HCT116 (cell line): ENCODE measurements around the gene TRAK1. TPM values are rescaled to one million over a fixed set of nuclear protein-coding genes. Genes with fewer than 3 reads are reported as not detected.

Source experiments
- ATAC-seq: fragments of 200-7000 bp; cut with Tn5 transposase; 2 replicates; pipeline ENCODE4 v1.9.1; 2020; ENCODE audit warnings: mild to moderate bottlenecking, moderate library complexity
- BruUV-seq: library from RNA; stranded (reverse); fragments of 400-500 nt; replicated peaks from 2 replicates; lab custom pipeline; 2021; lab: Mats Ljungman, UMichigan
- CTCF ChIA-PET: fragments of 300-600 bp; sonication (Branson Sonifier 250); formaldehyde crosslinking; loops from one replicate; lab custom pipeline; 2021; ENCODE audit warnings: antibody characterized with exemption; lab: Charles Lee
- POLR2A ChIA-PET: fragments of 300-600, 350-600 bp; sonication (Branson Sonifier 250); formaldehyde crosslinking; loops from one replicate; lab custom pipeline; 2021; ENCODE audit warnings: antibody characterized with exemption; lab: Charles Lee
- RAD21 ChIA-PET, 2 experiments: fragments of 300-600 bp; sonication (Branson Sonifier 250); formaldehyde crosslinking; loops; one replicate each; lab custom pipeline; 2023; ENCODE audit warnings: low total read pairs in 2 of 2; ENCODE audit not compliant: uncharacterized antibody in 2 of 2, unreplicated experiment in 2 of 2, low non-redundant PET in 1 of 2; lab: Charles Lee
- DNase-seq: peaks from one replicate; pipeline ENCODE4 v3.0.0-alpha.2; 2010; ENCODE audit warnings: low read depth, low spot score
- H2AFZ ChIP-seq: fragments of 200-600 bp; shearing (Covaris generic), sonication (generic); 2 replicates; pipeline ENCODE4 v1.6.1; 2017; ENCODE audit warnings: low read depth, mixed run types, mixed read lengths, antibody characterized with exemption, low read length; ENCODE audit not compliant: poor library complexity, severe bottlenecking
- H3K27ac ChIP-seq: 2 replicates; pipeline ENCODE4 v1.5.1; 2012; ENCODE audit warnings: low read depth, low read length
- H3K27me3 ChIP-seq: fragments of 200-600 bp; sonication (generic); 2 replicates; pipeline ENCODE4 v1.6.1; 2016; ENCODE audit warnings: mixed run types, low read length, mixed read lengths; ENCODE audit not compliant: insufficient read depth
- H3K36me3 ChIP-seq, 2 experiments: fragments of 200-500 bp in 1 of 2; fragments of 200-600 bp in 1 of 2; sonication (Bioruptor generic) in 1 of 2; sonication (generic) in 1 of 2; 2 replicates each; pipeline versions ENCODE4 v1.5.1 to v1.6.1; 2014 to 2016; ENCODE audit warnings: low read length in 2 of 2, inconsistent platforms in 1 of 2, mixed read lengths in 1 of 2, mixed run types in 1 of 2; ENCODE audit not compliant: insufficient read depth in 2 of 2, control insufficient read depth in 1 of 2
- H3K4me1 ChIP-seq, 2 experiments: fragments of 200-600 bp in 1 of 2; sonication (generic) in 1 of 2; 2 replicates each; pipeline versions ENCODE4 v1.5.1 to v1.6.1; 2012 to 2017; ENCODE audit warnings: low read length in 2 of 2, inconsistent platforms in 1 of 2, mild to moderate bottlenecking in 1 of 2, mixed read lengths in 1 of 2, mixed run types in 1 of 2, moderate library complexity in 1 of 2; ENCODE audit not compliant: insufficient read depth in 2 of 2, control insufficient read depth in 1 of 2
- H3K4me2 ChIP-seq: fragments of 200-600 bp; sonication (generic); 2 replicates; pipeline ENCODE4 v1.6.1; 2017; ENCODE audit warnings: mixed run types, low read length, mixed read lengths
- H3K4me3 ChIP-seq, 2 experiments: fragments of 200-600 bp in 1 of 2; sonication (generic) in 1 of 2; replicated peaks in 1 of 2; 2 replicates each; pipeline ENCODE4 v1.5.1; 2011 to 2016; ENCODE audit warnings: low read length in 2 of 2, control low read depth in 1 of 2, low read depth in 1 of 2, mild to moderate bottlenecking in 1 of 2, mixed read lengths in 1 of 2, mixed run types in 1 of 2
- H3K79me2 ChIP-seq: fragments of 200-600 bp; sonication (generic); 2 replicates; pipeline ENCODE4 v1.6.1; 2017; ENCODE audit warnings: mild to moderate bottlenecking, mixed run types, low read length, moderate library complexity, mixed read lengths; ENCODE audit not compliant: insufficient read depth
- H3K9ac ChIP-seq: fragments of 200-600 bp; sonication (generic); 2 replicates; pipeline ENCODE4 v1.6.1; 2016; ENCODE audit warnings: low read length, mixed read lengths
- H3K9me2 ChIP-seq: fragments of 200-600 bp; sonication (generic), shearing (Covaris generic); 2 replicates; pipeline ENCODE4 v1.6.1; 2017; ENCODE audit warnings: mixed run types, mild to moderate bottlenecking, moderate library complexity; ENCODE audit not compliant: insufficient read depth
- H3K9me3 ChIP-seq, 2 experiments: fragments of 200-500 bp in 1 of 2; fragments of 200-600 bp in 1 of 2; sonication (Bioruptor generic) in 1 of 2; sonication (generic) in 1 of 2; 2 replicates each; pipeline ENCODE4 v1.6.1; 2014 to 2017; ENCODE audit warnings: low read length in 2 of 2, mixed read lengths in 2 of 2, inconsistent platforms in 1 of 2, low read depth in 1 of 2, mild to moderate bottlenecking in 1 of 2, mixed run types in 1 of 2, moderate library complexity in 1 of 2; ENCODE audit not compliant: control insufficient read depth in 1 of 2, insufficient read depth in 1 of 2
- H4K20me1 ChIP-seq: fragments of 200-600 bp; sonication (generic), shearing (Covaris generic); 2 replicates; pipeline ENCODE4 v1.6.1; 2017; ENCODE audit warnings: mixed run types, mild to moderate bottlenecking, moderate library complexity; ENCODE audit not compliant: insufficient read depth
- CBX3 ChIP-seq: IDR thresholded peaks from 2 replicates; pipeline ENCODE4 v1.6.1; 2012; ENCODE audit warnings: low read depth
- FOSL1 ChIP-seq: IDR thresholded peaks from 2 replicates; pipeline ENCODE4 v1.6.1; 2012; ENCODE audit warnings: low read depth
- JUND ChIP-seq: IDR thresholded peaks from 2 replicates; pipeline ENCODE4 v1.6.1; 2012
- RAD21 ChIP-seq: IDR thresholded peaks from 2 replicates; pipeline ENCODE4 v1.6.1; 2012; ENCODE audit warnings: low read depth, mild to moderate bottlenecking
- SP1 ChIP-seq: IDR thresholded peaks from 2 replicates; pipeline ENCODE4 v1.6.1; 2012; ENCODE audit warnings: low read depth
- ZBTB33 ChIP-seq: IDR thresholded peaks from 2 replicates; pipeline ENCODE4 v1.6.1; 2011; ENCODE audit warnings: mild to moderate bottlenecking, low read length, moderate library complexity; ENCODE audit not compliant: insufficient replicate concordance; ENCODE audit errors: extremely low read depth
- ZNF274 ChIP-seq: fragments of 200-500 bp; sonication (Bioruptor generic); IDR thresholded peaks from 2 replicates; pipeline ENCODE4 v1.6.1; 2014; ENCODE audit warnings: mild to moderate bottlenecking, low read depth, low read length, inconsistent platforms
- intact Hi-C: fragments of 100-400 bp; cut with micrococcal nuclease; formaldehyde crosslinking; loops from 2 replicates; pipeline ENCODE4 v1.10.0; 2022
- total RNA-seq: library from RNA; stranded (reverse); gene quantifications from one replicate; pipeline ENCODE4 v1.2.1, GENCODE V29; 2021; ENCODE audit not compliant: unreplicated experiment
- TF ChIP-seq, protein P1 (sequence below): IDR thresholded peaks from 2 replicates; pipeline ENCODE4 v1.6.1; 2012

Gene TRAK1
- total RNA-seq, 1 experiment from 2014 or later: 25.9 TPM

GRCh38 chr3:42129014-42129953 lies 38.1 kb downstream of the TRAK1 start:
- Histone ChIP-seq H3K9ac (no peak overlapping the region; the same call in 1 of the 2 replicates), H3K36me3 (no peaks in the 10 kb centered on the region), H3K27ac (peak overlapping the region; percentile 4; the same call in 1 of the 2 replicates), H3K79me2 (no peaks in the 10 kb centered on the region; the same call in 1 of the 2 replicates), H3K4me1 (peaks cover 18 to 21% of the 10 kb centered on the region in 2 experiments), H3K9me3 (no peaks in the 10 kb centered on the region), H4K20me1 (no peaks in the 10 kb centered on the region), H3K9me2 (no peaks in the 10 kb centered on the region), H3K4me2 (peak overlapping the region; percentile 55), H3K27me3 (no peaks in the 10 kb centered on the region), H3K4me3 (0 out of 4 replicates have a peak overlapping the region, but pooled peaks of 1 of the 2 experiments have one; percentile 1), H2AFZ (no peak overlapping the region)
- CTCF ChIA-PET: interaction anchor here (2.3 to 2.9 kb wide), 2 partner anchors 12 to 62 kb away, joined by 8 to 11 read pairs; no protein-coding TSS in a partner anchor
- peak; percentile 57; the same call in 1 of the 2 replicates for TF ChIP-seq CBX3
- no peak for TF ChIP-seq ZNF274
- peak; percentile 8; the same call in 1 of the 2 replicates for TF ChIP-seq RAD21
- TF ChIP-seq JUND: peak; percentile 63
- TF ChIP-seq, protein P1, sequence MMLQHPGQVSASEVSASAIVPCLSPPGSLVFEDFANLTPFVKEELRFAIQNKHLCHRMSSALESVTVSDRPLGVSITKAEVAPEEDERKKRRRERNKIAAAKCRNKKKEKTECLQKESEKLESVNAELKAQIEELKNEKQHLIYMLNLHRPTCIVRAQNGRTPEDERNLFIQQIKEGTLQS: no peak
- TF ChIP-seq ZBTB33: no peak
- peak; percentile 30; the same call in 1 of the 2 replicates for TF ChIP-seq SP1
- TF ChIP-seq FOSL1: peak; percentile 74
- ATAC-seq: peak; percentile 90
- RAD21 ChIA-PET: no interaction called here
- intact Hi-C loops: no loop called here
- no TSS peak for BruUV-seq
- peak; percentile 37 for DNase-seq
- POLR2A ChIA-PET: no interaction called here
